Prostate gland (tissue), 1 donor: ENCODE measurements around the gene ZAR1L.

Experiments used
- POLR2A ChIP-seq: fragments of 450-650 bp; IDR thresholded peaks from one replicate; pipeline ENCODE4 v1.6.1; 2016; ENCODE audit warnings: antibody characterized with exemption, mild to moderate bottlenecking
- POLR2AphosphoS5 ChIP-seq: sonication (generic); formaldehyde crosslinking; IDR thresholded peaks from one replicate; pipeline ENCODE4 v1.6.1; 2017; ENCODE audit warnings: antibody characterized with exemption

DNA sequence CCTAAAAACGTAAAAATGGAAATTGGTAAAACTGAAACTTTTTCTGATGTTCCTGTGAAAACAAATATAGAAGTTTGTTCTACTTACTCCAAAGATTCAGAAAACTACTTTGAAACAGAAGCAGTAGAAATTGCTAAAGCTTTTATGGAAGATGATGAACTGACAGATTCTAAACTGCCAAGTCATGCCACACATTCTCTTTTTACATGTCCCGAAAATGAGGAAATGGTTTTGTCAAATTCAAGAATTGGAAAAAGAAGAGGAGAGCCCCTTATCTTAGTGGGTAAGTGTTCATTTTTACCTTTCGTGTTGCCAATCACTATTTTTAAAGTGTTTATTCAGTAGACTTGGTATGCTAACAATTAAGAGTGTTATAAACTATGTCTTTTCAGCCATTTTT lies 25.8 kb upstream of the ZAR1L start:
- TF ChIP-seq POLR2A = no peak
- no peak for TF ChIP-seq POLR2AphosphoS5
